GM21723 (cell line): ENCODE results near the gene DNAJC5.
"Not testable (repeated sequence)": the region's sequence is repeated elsewhere in the genome, so short reads cannot be mapped to it uniquely, and the experiment has no call there.

Experiments used
- ATAC-seq: cut with Tn5 transposase; IDR thresholded peaks from one replicate; pipeline ENCODE4 v1.9.1; 2021; ENCODE audit warnings: mild to moderate bottlenecking, moderate library complexity; ENCODE audit not compliant: unreplicated experiment

The DNAJC5 gene, protein sequence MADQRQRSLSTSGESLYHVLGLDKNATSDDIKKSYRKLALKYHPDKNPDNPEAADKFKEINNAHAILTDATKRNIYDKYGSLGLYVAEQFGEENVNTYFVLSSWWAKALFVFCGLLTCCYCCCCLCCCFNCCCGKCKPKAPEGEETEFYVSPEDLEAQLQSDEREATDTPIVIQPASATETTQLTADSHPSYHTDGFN

DNA sequence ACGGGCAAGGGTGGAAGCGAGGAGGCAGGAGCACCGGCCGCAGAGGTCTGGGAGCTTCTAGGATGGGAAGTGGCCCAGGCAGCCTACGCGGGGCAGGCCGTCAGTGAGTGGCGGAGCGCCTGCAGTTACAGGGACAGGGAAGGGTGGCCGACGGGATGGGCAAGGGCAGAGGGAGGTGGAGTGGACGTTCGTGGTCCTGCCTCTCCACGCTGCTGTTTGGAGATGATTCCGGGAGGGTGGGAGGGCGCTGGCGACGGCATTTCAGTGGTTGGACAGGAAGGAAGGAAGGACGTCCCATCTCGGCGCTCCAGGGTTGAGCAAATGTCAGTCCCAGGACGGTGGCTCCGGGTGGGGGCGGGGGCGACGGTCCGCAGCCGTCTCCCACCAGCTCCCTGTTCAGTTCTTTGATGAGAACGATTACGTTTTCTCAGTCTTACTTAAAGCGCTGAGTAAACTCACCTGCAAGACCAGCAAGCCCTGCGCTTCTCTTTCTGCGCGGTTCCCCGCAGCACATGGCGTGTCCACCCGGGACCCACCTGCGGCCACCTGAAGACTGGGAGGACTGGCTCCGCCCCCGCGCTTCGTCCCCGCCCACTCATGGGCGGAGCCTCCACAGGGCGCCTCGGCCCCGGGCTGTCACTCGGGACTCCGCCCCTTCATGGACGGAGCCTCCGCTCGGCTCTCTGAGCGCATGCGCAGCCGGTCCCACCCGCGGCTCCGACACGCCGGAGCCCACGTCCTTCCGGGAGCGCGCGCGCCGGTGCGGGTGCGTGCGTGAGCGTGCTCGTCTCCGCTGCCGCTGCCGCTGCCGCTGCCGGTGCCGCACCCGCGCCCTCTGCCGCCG is at the start of gene DNAJC5:
TSS of gene DNAJC5 (plus strand) at position 769 of the 844 bp plus-strand sequence. CDS start 33,220 bp downstream, outside the sequence.
- peak; percentile 75 for ATAC-seq

DNA sequence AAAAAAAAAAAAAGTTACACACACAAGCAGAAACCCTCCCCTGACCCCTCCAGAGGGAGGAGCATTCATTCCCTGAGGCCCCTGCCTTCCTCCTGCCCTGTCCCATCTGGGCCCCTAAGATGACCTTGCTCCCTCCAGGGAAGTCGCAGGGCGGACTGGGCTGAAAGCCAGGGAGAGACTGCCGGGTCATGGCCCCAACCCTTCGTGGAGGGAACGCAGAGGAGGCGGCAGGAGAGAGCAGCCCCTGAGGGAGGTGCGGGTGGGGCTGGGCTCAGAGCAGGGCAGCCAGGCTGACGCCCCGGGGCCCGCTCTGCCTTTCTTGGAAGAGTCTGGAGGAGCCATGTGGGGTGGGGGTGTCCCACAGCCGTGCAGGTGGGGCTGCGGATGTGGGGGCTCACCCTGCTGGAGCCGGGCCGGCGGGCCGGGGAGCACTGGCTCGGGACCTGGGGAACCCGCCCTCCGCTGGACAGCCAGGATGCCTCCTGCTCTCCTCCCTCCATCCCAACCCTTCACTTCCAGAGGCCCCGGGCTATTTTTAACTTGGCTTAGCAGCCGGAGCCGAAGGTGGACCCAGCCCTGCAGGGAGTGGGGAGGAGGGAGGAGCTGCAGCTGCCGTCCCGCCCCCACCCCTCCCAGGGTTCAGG is 48.7 kb upstream of the DNAJC5 start:
- ATAC-seq, result no peak

DNA sequence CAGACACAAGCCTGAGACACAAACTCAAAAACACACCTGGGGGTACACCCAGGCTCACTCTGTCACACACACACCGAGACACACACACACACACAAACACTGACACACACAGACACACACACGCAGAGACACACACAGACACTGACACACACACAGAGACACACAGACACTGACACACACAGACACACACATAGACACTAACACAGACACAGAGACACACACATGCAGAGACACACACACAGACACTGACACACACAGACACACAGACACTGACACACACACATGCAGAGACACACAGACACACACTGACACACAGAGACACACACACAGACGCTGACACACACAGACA is 48.1 kb upstream of the DNAJC5 start:
- no peak for ATAC-seq

DNA sequence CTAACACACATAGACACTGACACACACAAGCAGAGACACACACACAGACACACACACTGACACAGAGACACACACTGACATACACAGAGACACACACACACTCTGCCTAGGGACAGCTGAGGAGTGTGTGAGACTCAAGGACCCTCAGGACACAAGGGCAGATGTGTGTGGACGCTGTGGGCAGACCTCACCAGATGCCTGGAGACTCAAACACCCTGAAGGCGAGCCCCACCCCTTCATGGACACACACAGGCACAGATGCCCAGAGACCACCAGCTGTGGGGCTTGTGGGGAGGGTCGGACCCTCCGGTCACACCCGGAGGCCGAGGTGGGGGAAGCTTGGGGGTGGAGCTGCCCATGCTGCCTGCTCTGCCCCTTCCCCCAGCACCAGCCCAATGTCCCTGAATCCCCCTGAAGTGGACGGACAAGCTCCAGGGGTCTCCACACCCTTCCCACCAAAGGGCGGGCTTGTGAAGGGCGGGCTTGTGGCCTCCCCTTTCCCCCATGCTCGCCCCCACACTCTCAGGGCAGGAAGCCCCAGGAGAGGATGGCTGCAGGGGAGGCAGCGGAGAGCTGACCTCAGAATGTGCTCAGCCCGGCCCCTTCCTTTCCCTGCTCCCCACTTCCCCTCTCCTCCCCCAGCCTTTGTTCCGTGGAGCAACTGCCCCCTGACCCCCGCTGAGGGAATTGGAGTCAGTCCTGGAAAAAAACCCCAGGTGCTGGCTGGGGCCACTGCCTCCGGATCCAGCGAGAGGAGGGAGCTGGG is 47.5 kb upstream of the DNAJC5 start:
- no peak for ATAC-seq

DNA sequence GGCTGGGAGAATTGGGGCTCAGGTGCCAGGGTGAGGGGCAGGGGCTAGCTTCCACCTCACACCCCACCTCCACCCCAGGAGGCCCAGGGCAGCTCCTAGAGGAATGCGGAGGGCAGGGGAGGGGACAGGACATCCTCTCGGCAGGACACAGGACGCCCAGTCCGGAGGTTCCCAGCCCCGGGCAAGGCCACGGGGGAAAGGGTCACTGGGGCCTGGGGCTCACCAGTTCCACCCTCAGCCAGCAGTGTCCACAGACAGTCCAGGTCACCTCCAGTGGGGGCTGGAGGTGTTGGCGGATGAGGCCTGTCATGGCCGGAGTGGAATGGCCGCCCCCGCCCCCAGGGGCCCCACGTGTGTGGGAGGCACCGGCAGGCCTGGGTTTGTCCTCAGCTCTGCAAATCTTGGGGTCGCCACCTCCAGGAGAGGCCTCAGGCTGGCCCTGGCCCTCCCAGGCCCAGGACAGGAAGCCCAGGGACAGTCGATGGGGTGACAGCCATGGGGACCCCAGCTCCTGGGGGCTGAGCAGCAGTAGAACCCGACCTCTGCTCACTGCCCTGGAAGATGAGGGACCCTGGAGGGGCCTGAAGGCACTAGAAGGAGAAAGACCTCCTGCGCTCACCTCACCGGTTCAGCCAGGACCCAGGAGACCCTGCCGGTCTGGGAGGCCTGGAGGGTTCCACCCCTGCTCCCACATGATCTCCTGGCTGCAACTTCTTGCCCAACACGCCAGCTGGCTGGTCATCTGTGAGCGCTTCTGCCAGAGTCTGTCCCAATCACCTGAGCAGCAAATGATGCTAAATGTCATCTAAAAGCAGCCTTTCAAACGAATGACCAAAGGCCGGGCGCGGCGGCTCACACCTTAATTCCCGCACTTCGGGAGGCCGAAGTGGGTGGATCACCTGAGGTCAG is 46.7 kb upstream of the DNAJC5 start:
- ATAC-seq, result no peak

DNA sequence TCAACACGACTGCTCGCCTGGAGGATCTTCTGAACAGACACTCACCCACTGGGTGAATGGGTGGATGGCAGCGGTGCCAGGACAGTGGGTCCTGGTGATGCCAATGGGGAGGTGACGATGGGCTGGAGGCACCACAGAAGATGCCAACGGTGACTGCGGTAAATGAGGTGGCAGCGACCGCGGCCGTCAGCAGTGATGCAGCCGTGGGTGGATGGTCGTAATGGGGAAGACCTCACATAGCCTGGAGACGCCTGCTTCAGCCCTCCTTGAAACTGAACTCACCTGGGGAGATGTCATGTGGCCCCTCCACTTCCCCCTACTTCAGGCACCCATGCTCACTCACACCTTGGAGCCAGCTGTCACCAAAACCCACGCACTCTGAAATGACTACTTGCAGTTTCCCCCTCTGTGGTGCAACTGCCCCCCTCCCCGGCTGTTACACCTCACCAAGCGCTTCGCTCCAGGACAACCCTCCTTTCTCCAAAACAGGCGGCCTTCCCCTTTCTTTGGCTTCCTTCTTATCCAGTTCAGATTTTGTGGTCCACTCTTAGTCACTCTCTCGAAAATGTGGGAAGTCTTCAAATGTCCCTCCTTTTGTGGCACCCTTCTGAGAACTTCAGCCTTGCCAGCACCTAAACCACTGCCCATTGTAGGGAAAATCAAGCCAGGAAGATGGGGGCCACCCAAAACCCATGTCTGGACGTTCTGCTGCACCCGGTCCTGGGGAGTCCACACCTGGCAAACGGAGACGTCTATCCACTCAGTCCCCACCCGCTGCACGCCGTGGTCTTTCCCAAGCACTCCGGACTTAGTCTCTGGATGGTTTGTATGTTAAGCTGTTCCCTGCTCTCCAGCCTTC is 44.0 kb upstream of the DNAJC5 start:
- ATAC-seq, result peak; percentile 74

DNA sequence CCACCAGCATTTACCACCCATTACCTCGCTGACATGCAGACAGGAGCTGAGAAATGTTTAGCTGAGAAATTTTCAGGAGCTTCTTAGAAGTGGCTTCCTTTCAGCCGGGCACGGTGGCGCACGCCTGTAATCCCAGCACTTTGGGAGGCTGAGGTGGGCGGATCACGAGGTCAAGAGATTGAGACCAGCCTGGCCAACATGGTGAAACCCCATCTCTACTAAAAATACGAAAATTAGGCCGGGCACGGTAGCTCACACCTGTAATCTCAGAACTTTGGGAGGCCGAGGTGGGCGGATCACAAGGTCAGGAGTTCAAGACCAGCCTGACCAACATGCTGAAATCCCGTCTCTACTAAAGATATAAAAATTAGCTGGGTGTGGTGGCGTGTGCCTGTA is 43.4 kb upstream of the DNAJC5 start:
- ATAC-seq, result not testable (repeated sequence)

DNA sequence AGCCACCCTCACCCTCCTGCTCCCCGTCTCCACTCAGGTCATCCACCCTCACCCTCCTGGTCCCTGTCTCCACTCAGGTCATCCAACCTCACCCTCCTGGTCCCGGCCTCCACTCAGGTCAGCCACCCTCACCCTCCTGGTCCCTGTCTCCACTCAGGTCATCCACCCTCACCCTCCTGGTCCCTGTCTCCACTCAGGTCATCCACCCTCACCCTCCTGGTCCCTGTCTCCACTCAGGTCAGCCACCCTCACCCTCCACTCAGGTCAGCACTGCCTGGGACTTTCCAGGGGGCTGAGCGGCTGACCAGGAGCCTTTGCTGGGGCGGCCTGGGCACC is 41.2 kb upstream of the DNAJC5 start:
- not testable (repeated sequence) for ATAC-seq

DNA sequence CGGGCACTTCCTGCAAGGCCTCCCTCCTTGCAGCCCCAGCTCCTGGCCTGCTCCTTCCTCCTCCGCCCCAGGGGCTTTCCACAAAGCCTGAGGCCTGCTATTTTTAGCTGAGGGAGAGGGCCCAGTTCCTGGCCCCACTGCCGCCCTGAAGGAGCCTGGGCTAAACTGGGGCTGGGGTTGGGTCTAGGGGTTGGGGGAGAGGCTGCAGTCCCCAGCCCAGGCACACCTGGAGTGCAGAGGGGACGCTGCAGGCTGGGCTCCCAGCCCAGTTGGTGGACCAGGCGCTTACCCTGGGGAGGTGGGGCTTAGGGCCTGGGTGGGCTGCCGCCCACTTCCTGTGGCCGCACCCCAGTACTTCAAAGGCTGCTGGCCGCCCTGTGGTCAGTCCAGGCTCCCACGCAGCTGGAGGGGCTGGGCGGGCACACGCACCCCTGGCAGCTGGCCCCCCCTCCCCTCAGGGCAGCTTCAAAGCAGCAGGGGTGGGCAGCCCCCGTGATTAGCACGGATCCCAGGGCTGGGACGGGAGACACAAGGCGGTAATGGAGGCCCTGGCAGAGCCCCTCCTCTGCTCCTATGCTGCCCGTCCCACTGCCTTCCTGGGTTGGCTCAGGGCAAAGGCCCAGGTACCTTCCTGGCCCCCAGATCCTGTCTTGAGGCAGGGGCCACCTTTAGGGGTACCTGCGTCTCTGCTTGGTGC is 40.7 kb upstream of the DNAJC5 start:
- no peak for ATAC-seq

DNA sequence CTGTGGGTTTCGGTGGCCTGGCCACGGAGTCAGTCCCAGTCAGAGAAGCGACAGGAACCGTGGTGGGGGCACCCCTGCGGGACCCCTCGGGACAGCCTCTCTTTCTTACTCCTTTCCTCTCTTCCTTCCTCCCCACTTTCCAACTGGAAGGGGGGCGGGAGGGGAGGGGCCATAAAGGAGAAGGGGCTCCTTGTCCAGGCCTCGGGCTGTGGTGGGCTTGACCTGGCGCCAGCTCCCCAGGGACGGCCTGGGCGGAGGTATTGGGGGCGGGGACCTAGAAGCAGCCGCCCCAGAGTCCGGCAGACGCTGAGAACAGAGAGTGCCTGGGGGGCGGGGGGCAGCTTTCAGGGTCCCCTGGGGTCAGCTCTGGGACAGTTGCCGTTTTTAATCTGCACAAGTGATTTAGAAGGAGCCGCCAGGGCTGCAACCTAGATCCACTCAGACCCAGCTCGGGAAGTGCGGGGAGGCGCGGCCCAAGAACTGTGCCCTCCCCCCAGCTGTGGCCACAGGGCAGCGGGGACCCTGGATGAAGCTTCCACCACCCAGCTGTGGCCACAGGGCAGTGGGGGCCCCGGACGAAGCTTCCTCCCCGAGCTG is 40.1 kb upstream of the DNAJC5 start:
- no peak for ATAC-seq

DNA sequence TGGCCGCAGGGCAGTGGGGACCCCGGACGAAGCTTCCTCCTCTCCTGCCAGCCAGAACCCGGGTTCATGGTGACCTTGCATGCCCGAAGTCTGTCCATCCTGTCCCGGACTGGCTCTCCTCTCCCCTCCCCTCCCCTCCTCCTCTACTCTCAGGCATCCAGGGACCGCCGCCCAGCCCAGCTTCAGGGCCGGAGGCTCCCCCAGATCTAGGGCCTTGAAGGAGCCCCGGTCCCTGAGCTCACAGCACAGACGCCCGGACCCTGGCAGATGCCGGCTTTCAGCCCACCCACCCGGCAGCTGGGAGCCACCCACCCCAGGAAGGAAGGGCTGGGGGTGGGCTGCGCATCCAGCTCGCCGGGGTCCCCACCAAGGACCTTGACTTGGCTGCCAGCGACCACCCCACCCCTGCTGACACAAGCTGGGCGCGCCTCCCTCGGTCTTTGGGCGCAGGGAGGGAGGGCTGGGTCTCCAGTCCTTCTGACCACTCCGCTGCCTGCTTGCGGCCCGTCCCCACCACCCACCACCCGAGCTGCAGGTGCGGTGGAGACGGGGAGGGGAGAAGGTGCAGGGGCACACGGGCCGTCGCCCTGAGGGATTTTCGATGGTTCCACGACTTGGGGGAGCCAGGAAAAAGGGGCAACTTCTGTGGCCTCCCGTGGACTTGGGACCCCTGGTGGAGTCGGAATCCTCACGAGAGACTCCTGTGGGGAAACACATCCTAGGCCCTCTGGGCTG is 39.4 kb upstream of the DNAJC5 start:
- no peak for ATAC-seq

DNA sequence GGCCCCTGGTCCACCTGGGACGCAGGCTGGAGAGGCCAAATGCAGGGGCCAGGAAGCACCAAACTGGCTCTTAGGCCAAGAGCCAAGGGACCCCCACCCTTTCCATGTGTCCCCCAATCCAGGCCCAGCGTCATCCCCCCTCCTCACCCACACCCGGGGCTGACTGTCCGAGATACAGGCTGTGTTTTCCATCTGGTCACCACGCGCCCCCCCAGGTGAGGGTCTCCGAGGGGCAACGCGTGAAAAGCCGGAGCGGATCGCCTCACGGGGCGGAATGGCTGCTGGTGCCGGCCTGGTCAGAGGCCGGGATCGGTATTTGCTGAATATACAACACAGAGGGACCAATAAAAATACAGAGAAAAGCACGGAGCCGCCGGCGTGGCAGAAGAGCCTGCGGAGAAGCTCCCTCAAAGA is 38.8 kb upstream of the DNAJC5 start:
- no peak for ATAC-seq

DNA sequence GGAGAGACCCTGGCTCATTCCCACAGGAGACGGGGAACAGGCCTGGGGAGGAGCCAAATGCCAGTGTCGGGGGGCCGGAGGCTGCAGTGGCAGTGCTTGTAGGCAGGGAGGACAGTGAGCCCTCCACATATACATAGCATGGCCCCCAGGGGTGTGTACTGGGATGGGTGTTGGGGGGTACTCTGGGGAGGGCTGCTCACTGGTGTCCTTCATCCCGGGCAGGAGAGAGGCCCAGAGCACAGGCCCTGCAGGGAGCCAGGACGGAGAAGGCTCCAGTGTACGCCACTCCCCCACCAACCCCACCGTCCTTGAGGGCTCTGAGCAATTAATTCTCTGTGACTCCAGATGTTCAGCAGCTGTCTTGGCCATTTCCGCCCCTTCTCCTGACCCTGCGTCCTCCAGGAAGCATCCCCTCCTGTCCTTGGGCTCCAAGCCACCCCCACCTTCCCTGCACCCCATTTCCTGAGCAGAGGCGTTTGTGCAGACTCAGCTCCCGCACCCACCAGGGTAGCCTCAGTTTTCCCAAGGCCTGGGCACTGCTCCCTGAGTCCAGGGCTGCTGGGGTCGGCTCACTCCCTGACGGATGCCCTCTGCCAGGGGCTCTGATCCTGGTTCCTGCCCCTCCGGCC is 37.0 kb upstream of the DNAJC5 start:
- ATAC-seq, result no peak

DNA sequence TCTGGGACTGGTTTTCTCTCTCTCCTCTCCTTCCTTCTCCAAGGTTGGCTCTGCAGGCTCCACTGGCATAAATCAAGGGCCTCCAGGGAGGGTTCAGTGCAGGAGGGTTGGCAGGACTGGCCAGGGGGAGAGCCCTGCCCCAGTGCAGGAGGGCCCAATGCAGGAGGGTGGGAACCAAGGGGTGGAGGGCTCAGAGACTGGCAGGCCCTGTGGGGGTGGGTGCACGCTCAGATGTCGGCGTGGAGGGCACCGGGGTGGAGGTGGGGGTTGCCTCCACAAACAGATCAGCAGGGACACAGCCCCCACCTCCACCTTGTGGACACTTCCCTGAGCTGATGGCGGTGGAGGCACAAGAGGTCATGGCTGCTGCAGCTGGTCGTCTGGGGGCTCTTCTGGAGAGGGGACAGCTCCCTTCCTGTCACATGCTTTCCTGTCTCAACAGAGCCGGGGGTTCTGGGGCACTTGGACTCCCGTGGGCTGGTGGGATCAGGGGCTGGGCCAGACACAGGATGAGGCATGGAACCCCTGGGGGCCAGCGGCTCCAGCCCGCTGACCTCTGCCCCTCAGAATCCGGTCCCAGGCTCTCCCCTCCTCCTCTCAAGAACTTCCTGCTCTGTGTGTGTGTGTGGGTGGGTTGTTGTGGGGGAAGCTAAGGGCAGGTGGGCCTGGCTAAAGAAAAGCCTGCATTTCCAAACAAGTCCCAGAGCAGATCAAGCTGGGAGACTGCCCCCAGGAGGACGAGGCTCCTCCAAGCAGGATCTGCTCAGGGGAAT is 36.3 kb upstream of the DNAJC5 start:
- ATAC-seq, result no peak

DNA sequence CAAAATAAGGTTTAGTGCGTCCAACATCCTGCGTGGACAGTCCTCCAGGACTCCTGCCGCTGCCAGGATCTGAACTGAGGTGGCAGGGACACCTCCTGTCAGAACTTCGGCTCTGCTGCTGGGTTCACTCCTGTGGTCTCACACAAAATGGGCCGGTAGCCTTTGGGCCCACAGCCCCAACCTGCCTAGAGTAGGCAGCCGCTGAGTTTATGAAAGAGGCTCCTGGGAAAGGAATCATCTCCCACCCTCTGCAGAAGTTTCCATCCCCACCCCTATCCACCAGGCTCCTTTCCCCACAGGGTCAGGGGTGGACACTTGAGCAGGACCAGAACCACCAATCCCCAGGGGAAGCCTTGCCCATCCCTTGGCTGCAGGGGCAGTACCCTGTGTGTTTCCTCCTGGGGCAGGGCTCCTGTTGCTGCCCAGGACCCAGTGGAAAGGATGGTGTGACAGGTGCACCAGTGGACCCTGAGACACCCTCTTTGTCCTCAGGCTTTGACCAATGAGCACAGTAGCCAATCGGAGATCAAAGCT is 35.7 kb upstream of the DNAJC5 start:
- no peak for ATAC-seq

DNA sequence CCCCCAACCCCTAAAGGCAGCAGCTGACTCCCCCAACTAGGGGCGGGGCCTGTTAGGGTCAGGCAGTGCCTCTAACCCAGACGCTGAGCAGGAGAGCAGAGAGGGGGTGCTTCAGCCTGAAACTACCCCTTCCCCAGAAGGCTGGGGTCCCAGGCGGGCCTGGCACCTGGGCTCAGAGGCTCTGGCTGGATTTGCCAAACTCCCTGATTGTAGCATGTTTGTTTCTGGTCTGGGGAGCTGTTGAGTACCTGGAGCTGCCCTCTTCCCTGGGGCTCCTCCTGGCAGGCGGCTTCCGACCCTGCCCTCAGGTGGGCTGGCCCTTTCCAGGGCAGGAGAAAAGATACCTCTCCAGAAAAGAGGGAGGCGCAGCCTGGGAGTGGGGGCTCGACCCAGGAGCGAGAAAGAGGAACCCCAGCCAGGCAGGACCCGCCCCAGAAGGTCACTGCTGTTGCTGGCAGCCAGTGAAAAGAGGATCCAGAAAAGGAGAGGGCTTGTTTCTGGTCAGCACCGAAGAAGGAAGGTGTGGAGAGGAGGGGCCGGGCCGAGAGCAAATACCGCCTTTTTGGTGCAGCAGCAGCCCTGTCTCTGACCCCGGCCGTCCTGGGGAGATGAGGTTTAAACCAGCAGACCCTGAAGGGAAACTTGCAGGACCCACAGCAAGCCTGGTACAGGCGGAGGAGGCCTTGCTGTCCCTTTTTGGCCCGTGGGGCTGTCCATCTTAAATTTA is 34.4 kb upstream of the DNAJC5 start:
- no peak for ATAC-seq
